Liver (tissue), 3 donors: ENCODE measurements around the gene NRROS.

Source experiments
- CTCF ChIP-seq: fragments of 150-350 bp; IDR thresholded peaks from 2 replicates; pipeline ENCODE4 v1.5.1; 2017; ENCODE audit warnings: improper control_type of control experiment, low read depth, low read length; ENCODE audit not compliant: missing input control
- REST ChIP-seq: IDR thresholded peaks from 2 replicates; pipeline ENCODE4 v1.6.1; 2016; ENCODE audit warnings: antibody characterized with exemption, mild to moderate bottlenecking
- TAF1 ChIP-seq: conservative IDR thresholded peaks from 2 replicates; pipeline ENCODE4 v1.6.1; 2016; ENCODE audit warnings: antibody characterized with exemption, mild to moderate bottlenecking
- YY1 ChIP-seq: IDR thresholded peaks from 2 replicates; pipeline ENCODE4 v1.6.1; 2016; ENCODE audit warnings: antibody characterized with exemption, mild to moderate bottlenecking
- ZBTB33 ChIP-seq: IDR thresholded peaks from 2 replicates; pipeline ENCODE4 v1.6.1; 2016; ENCODE audit warnings: antibody characterized with exemption
- TF ChIP-seq, protein P1 (sequence below): IDR thresholded peaks from 2 replicates; pipeline ENCODE4 v1.6.1; 2016; ENCODE audit warnings: antibody characterized with exemption
- donor health status: healthy.
- donor health status: healthy.

DNA sequence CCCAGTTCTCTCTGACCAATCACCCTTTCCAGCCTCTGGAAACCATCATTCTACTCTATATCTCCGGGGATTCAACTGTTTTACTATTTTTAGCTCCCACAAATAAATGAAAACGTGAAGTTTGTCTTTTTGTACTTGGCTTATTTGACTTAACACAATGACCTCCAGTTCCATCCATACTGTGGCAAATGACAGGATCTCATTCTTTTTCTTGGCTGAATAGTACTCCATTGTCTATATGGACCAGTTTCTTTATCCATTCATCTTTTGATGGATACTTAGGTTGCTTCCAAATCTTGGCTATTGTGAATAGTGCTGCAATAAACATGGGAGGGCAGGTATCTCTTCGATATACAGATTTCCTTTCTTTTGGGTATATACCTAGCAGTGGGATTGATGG, 34.1 kb downstream of the NRROS start:
- TF ChIP-seq YY1 (no peak), TAF1 (no peak), CTCF (no peak), REST (no peak), ZBTB33 (no peak)
- TF ChIP-seq, protein P1, sequence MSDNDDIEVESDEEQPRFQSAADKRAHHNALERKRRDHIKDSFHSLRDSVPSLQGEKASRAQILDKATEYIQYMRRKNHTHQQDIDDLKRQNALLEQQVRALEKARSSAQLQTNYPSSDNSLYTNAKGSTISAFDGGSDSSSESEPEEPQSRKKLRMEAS: no peak
